NT2/D1 (cell line): ENCODE measurements around the gene ZCCHC14.

Experiments
- YY1 ChIP-seq: IDR thresholded peaks from 2 replicates; pipeline ENCODE4 v1.6.1; 2011; ENCODE audit not compliant: insufficient read length, insufficient read depth
- ZNF274 ChIP-seq: IDR thresholded peaks from 2 replicates; pipeline ENCODE4 v1.6.1; 2011; ENCODE audit warnings: mild to moderate bottlenecking, low read depth, low read length

- TF ChIP-seq ZNF274 (no peak), YY1 (no peak)
Measured at GRCh38 chr16:87489434-87490045, 3.3 kb downstream of the ZCCHC14 start.
